ENCODE measurements around the gene COL16A1. TPM values are rescaled to one million over a fixed set of nuclear protein-coding genes. Genes with fewer than 3 reads are reported as not detected.

Gene COL16A1
- total and polyA plus RNA-seq, 9 donors: 19.8 to 237 (median 157) TPM

GRCh38 chr1:31627930-31628559 is 75.8 kb downstream of the COL16A1 start:
- intact Hi-C loops (cut with DNase I): no loop called here
- Histone ChIP-seq H3K36me3 (no peaks in the 10 kb centered on the region), H3K4me1 (ENCODE audit: insufficient read depth) (peaks cover 7% of the 10 kb centered on the region), H3K27ac (peak overlapping the region in 1 of 2 donors; percentile 56), H3K27me3 (no peaks in the 10 kb centered on the region), H3K9me3 (no peaks in the 10 kb centered on the region), H3K4me3 (no peak overlapping the region)
- WGBS, 3 donors: 46 to 56% (median 53%) methylated on average over 11 of the region's 11 CpGs
- DNase-seq: no peak
- TF ChIP-seq CTCF (IDR thresholded peaks at IDR 0.05): no peak
- TF ChIP-seq POLR2A (IDR thresholded peaks at IDR 0.05): no peak
- no peak for TF ChIP-seq EP300 (IDR thresholded peaks at IDR 0.05)

GRCh38 chr1:31627301-31627929 is 76.4 kb downstream of the COL16A1 start:
- Histone ChIP-seq H3K4me1 (ENCODE audit: insufficient read depth) (peaks cover 7% of the 10 kb centered on the region), H3K4me3 (no peak overlapping the region), H3K9me3 (no peaks in the 10 kb centered on the region), H3K27me3 (no peaks in the 10 kb centered on the region), H3K36me3 (no peaks in the 10 kb centered on the region), H3K27ac (peak overlapping the region in 1 of 2 donors; percentile 56)
- TF ChIP-seq CTCF (IDR thresholded peaks at IDR 0.05): no peak
- TF ChIP-seq EP300 (IDR thresholded peaks at IDR 0.05): no peak
- no peak for TF ChIP-seq POLR2A (IDR thresholded peaks at IDR 0.05)
- intact Hi-C loops (cut with DNase I): no loop called here
- 18 to 31% (median 20%) methylated on average over 13 of the region's 13 CpGs for WGBS, 3 donors
- peak; percentile 42 to 77 (median 63) for DNase-seq

- WGBS, 3 donors: 17 to 41% (median 20%) methylated on average over 23 of the region's 23 CpGs
- peak; percentile 59 to 69 (median 63) for DNase-seq
- Histone ChIP-seq H3K27me3 (no peaks in the 10 kb centered on the region), H3K36me3 (no peaks in the 10 kb centered on the region), H3K9me3 (no peaks in the 10 kb centered on the region), H3K4me3 (no peak overlapping the region), H3K27ac (peak overlapping the region in 1 of 2 donors; percentile 56), H3K4me1 (ENCODE audit: insufficient read depth) (peaks cover 7% of the 10 kb centered on the region)
- TF ChIP-seq CTCF (IDR thresholded peaks at IDR 0.05) (no peak), EP300 (IDR thresholded peaks at IDR 0.05) (no peak), POLR2A (IDR thresholded peaks at IDR 0.05) (no peak)
- intact Hi-C loops (cut with DNase I): no loop called here
Measured at GRCh38 chr1:31626223-31627207, 77.3 kb downstream of the COL16A1 start.

- no peaks in the 10 kb centered on the region for H3K9me3 ChIP-seq
- H3K4me1 ChIP-seq (ENCODE audit: insufficient read depth): peaks cover 7% of the 10 kb centered on the region
- no peak overlapping the region for H3K4me3 ChIP-seq
- TF ChIP-seq CTCF (IDR thresholded peaks at IDR 0.05): no peak
- TF ChIP-seq EP300 (IDR thresholded peaks at IDR 0.05): no peak
- H3K36me3 ChIP-seq: no peaks in the 10 kb centered on the region
- 73 to 89% (median 74%) methylated on average over 4 of the region's 4 CpGs for WGBS, 3 donors
- peak overlapping the region in 1 of 2 donors; percentile 56 for H3K27ac ChIP-seq
- intact Hi-C loops (cut with DNase I): no loop called here
- no peak for DNase-seq
- no peaks in the 10 kb centered on the region for H3K27me3 ChIP-seq
Measured at GRCh38 chr1:31625561-31626222, 78.1 kb downstream of the COL16A1 start.

Data from ovary (tissue), 9 donors.